B cell (primary cell): ENCODE measurements around the gene MAMLD1. TPM values are rescaled to one million over a fixed set of nuclear protein-coding genes. Genes with fewer than 3 reads are reported as not detected.

Source experiments
- ATAC-seq: fragments of 200-7000 bp; cut with Tn5 transposase; one replicate; pipeline ENCODE4 v1.10.0; 2021; ENCODE audit warnings: low read depth, mild to moderate bottlenecking, moderate number of reproducible peaks, moderate library complexity
- CTCF ChIA-PET: fragments of 350-600 bp; sonication (Branson Sonifier 250); formaldehyde crosslinking; loops from one replicate; lab custom pipeline; 2021; ENCODE audit warnings: antibody characterized with exemption, inconsistent platforms; lab: Charles Lee
- POLR2A ChIA-PET: fragments of 350-600 bp; sonication (Branson Sonifier 250); formaldehyde crosslinking; loops from one replicate; lab custom pipeline; 2021; ENCODE audit warnings: antibody characterized with exemption; lab: Charles Lee
- DNase-seq: peaks from one replicate; pipeline ENCODE4 v3.0.0; 2013
- H2AFZ ChIP-seq: 2 replicates; pipeline ENCODE4 v1.6.1; 2012; ENCODE audit warnings: mild to moderate bottlenecking, low read depth, low read length; ENCODE audit not compliant: insufficient read depth, poor library complexity, severe bottlenecking
- H3K27ac ChIP-seq, 2 donors: 1 replicate in 1 of 2; 2 replicates in 1 of 2; pipeline ENCODE4 v1.5.1; 2012 to 2013; ENCODE audit warnings: low read length in 2 of 2, mild to moderate bottlenecking in 2 of 2, moderate library complexity in 1 of 2
- H3K27me3 ChIP-seq, 4 experiments: fragments of 200-600 bp in 1 of 4; sonication (generic) in 1 of 4; replicated peaks in 1 of 4; 1 replicate in 2 of 4; 2 replicates in 2 of 4; pipeline versions ENCODE4 v1.6.1 to v1.7.0; 2013 to 2016; ENCODE audit warnings: low read length in 3 of 4, mild to moderate bottlenecking in 2 of 4, mixed read lengths in 1 of 4, moderate library complexity in 1 of 4; ENCODE audit not compliant: insufficient read depth in 4 of 4, control insufficient read depth in 3 of 4; ENCODE audit errors: control extremely low read depth in 1 of 4
- H3K36me3 ChIP-seq, 2 experiments: replicated peaks in 1 of 2; 1 replicate in 1 of 2; 2 replicates in 1 of 2; pipeline versions ENCODE4 v1.6.1 to v1.7.1; 2013; ENCODE audit warnings: low read length in 1 of 2; ENCODE audit not compliant: insufficient read depth in 2 of 2, control insufficient read depth in 1 of 2; ENCODE audit errors: control extremely low read depth in 1 of 2, extremely low read depth in 1 of 2
- H3K4me1 ChIP-seq, 2 donors: fragments of 200-600 bp in 1 of 2; sonication (generic) in 1 of 2; 1 replicate in 1 of 2; 2 replicates in 1 of 2; pipeline versions ENCODE4 v1.5.1 to v1.6.1; 2013 to 2017; ENCODE audit warnings: low read length in 2 of 2; ENCODE audit not compliant: control insufficient read depth in 2 of 2, insufficient read depth in 2 of 2
- H3K4me2 ChIP-seq: replicated peaks from 2 replicates; pipeline ENCODE3; 2012; ENCODE audit warnings: mild to moderate bottlenecking, low read depth, low read length; ENCODE audit not compliant: poor library complexity, severe bottlenecking
- H3K4me3 ChIP-seq, 5 experiments: fragments of 200-600 bp in 1 of 5; sonication (generic) in 1 of 5; 1 replicate in 3 of 5; 2 replicates in 2 of 5; pipeline versions ENCODE4 v1.5.1 to v1.7.0; 2011 to 2016; ENCODE audit warnings: low read length in 4 of 5, mild to moderate bottlenecking in 4 of 5, low read depth in 2 of 5, control low read depth in 1 of 5, moderate library complexity in 1 of 5; ENCODE audit not compliant: insufficient read depth in 1 of 5; ENCODE audit errors: control extremely low read depth in 1 of 5, extremely low read depth in 1 of 5
- H3K79me2 ChIP-seq: fragments of 200-600 bp; sonication (generic); one replicate; pipeline ENCODE4 v1.6.0; 2016; ENCODE audit warnings: low read length; ENCODE audit not compliant: control insufficient read depth, insufficient read depth
- H3K9ac ChIP-seq: fragments of 200-600 bp; sonication (generic); 2 replicates; pipeline ENCODE4 v1.6.1; 2017; ENCODE audit warnings: mild to moderate bottlenecking, low read length, moderate library complexity
- H3K9me3 ChIP-seq, 3 donors: one replicate each; pipeline versions ENCODE4 v1.6.1 to v1.7.1; 2013; ENCODE audit warnings: low read length in 2 of 3; ENCODE audit not compliant: control insufficient read depth in 2 of 3, insufficient read depth in 1 of 3; ENCODE audit errors: control extremely low read depth in 1 of 3
- H4K20me1 ChIP-seq: 2 replicates; pipeline ENCODE4 v1.6.0; 2012; ENCODE audit warnings: mild to moderate bottlenecking, low read length; ENCODE audit not compliant: insufficient read depth, control insufficient read depth, poor library complexity, severe bottlenecking
- H3K27ac Mint-ChIP-seq: one replicate; pipeline ENCODE4 v1.8.0; 2021; ENCODE audit warnings: mixed read lengths
- H3K27me3 Mint-ChIP-seq: one replicate; pipeline ENCODE4 v1.8.0; 2021; ENCODE audit warnings: mixed read lengths
- H3K4me1 Mint-ChIP-seq: one replicate; pipeline ENCODE4 v1.8.0; 2021; ENCODE audit warnings: mixed read lengths
- H3K4me3 Mint-ChIP-seq: one replicate; pipeline ENCODE4 v1.8.0; 2021; ENCODE audit warnings: mixed read lengths
- H3K9me3 Mint-ChIP-seq: one replicate; pipeline ENCODE4 v1.8.0; 2022; ENCODE audit warnings: mixed read lengths; ENCODE audit not compliant: insufficient read depth
- EZH2 ChIP-seq: IDR thresholded peaks from 2 replicates; pipeline ENCODE4 v1.6.1; 2012; ENCODE audit warnings: borderline replicate concordance, low read depth, mild to moderate bottlenecking, moderate library complexity, low read length; ENCODE audit not compliant: insufficient read depth, poor library complexity, severe bottlenecking
- WGBS: methylation state at CpG from one replicate; pipeline ENCODE4 v1.1.5; 2013; ENCODE audit warnings: missing lambda C conversion rate; ENCODE audit not compliant: insufficient coverage; 5-methylcytosine and 5-hydroxymethylcytosine counted together
- intact Hi-C: fragments of 100-400 bp; cut with micrococcal nuclease; formaldehyde crosslinking; loops from one replicate; pipeline ENCODE4 v1.10.0; 2022
- polyA plus RNA-seq: library from polyadenylated mRNA; depleted of rRNA; stranded (reverse); fragments of >200 nt; gene quantifications from 2 replicates; pipeline ENCODE4 v1.2.3, GENCODE V29; 2012
- total RNA-seq, 2 donors: library from RNA; stranded (reverse); fragments of 120-200 nt in 1 of 2; gene quantifications; 1 replicate in 1 of 2; 2 replicates in 1 of 2; pipeline versions ENCODE4 v1.2.3 to v1.2.4, GENCODE V29; 2013 to 2022
- TF ChIP-seq, protein P1 (sequence below): fragments of 200-600 bp; IDR thresholded peaks from one replicate; pipeline ENCODE4 v1.8.0; 2022; ENCODE audit warnings: antibody characterized with exemption, mild to moderate bottlenecking

MAMLD1 gene
- total and polyA plus RNA-seq, 2 donors (not counting 1 experiment from before 2014, with no cell fraction given): 1.4 to 1.9 TPM

DNA sequence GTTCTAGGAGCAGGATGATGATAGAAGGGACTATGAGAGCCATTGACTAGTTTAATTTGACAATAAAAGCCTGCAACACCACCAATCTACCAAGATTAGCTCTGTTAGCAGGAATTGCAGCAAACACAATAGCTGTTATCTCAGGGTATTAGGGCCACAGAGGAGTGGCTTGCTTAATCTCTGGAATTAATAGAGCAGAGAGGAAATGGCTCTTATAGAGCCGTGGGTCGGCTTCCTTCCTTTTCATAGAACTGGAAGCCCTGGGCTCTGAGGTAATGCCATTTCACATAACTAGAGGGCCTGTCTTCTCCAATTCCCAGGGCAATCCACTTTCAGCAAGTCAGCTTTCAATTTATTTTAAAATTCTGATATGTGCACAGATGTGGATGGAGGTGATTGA lies 83.0 kb downstream of the MAMLD1 start:
- Mint-ChIP-seq H3K4me1 (no peaks in the 10 kb centered on the region), H3K27ac (no peak overlapping the region), H3K27me3 (no peaks in the 10 kb centered on the region), H3K9me3 (no peaks in the 10 kb centered on the region), H3K4me3 (no peak overlapping the region)
- Histone ChIP-seq H3K9me3 (no peaks in the 10 kb centered on the region), H3K27ac (no peak overlapping the region), H3K9ac (no peak overlapping the region), H2AFZ (no peak overlapping the region), H3K4me3 (no peak overlapping the region), H3K27me3 (no peaks in the 10 kb centered on the region), H3K4me1 (no peaks in the 10 kb centered on the region), H4K20me1 (no peaks in the 10 kb centered on the region), H3K79me2 (no peaks in the 10 kb centered on the region), H3K36me3 (no peaks in the 10 kb centered on the region), H3K4me2 (no peak overlapping the region)
- DNase-seq (no peak), ATAC-seq (no peak)
- ChIA-PET POLR2A (no interaction called here), CTCF (no interaction called here)
- TF ChIP-seq, protein P1, sequence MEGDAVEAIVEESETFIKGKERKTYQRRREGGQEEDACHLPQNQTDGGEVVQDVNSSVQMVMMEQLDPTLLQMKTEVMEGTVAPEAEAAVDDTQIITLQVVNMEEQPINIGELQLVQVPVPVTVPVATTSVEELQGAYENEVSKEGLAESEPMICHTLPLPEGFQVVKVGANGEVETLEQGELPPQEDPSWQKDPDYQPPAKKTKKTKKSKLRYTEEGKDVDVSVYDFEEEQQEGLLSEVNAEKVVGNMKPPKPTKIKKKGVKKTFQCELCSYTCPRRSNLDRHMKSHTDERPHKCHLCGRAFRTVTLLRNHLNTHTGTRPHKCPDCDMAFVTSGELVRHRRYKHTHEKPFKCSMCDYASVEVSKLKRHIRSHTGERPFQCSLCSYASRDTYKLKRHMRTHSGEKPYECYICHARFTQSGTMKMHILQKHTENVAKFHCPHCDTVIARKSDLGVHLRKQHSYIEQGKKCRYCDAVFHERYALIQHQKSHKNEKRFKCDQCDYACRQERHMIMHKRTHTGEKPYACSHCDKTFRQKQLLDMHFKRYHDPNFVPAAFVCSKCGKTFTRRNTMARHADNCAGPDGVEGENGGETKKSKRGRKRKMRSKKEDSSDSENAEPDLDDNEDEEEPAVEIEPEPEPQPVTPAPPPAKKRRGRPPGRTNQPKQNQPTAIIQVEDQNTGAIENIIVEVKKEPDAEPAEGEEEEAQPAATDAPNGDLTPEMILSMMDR: no peak
- WGBS: no CpG with 5 or more reads among the region's 2 CpGs
- intact Hi-C loops: no loop called here

DNA sequence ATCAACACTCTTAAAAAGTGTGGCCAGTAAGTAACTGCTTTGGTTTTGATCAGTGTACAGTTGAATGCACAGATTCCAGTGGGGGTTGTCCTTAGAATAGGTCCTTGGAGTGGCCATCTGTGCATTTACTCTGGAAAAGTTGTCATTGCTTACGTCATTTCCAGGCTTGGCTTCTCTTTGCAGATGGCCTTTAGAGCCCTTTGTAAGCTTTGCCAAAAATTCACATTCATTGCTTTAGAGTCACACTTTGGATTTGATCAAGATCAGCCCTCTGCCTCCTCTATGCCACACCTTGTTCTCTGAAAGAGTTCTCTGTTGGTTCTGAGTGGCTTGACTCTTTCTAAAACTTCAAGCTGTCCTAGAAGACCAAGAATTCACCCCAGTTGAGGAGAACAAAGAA lies 83.9 kb downstream of the MAMLD1 start:
- ATAC-seq (no peak), DNase-seq (no peak)
- H3K4me2 ChIP-seq: no peak overlapping the region
- H3K27me3 ChIP-seq: no peaks in the 10 kb centered on the region
- no peaks in the 10 kb centered on the region for H3K9me3 ChIP-seq
- H3K27ac ChIP-seq: no peak overlapping the region
- WGBS: no CpG with 5 or more reads among the region's 1 CpG
- no peak overlapping the region for H3K9ac ChIP-seq
- ChIA-PET CTCF (no interaction called here), POLR2A (no interaction called here)
- no peaks in the 10 kb centered on the region for H3K36me3 ChIP-seq
- no peak overlapping the region for H3K4me3 ChIP-seq
- no peak overlapping the region for H2AFZ ChIP-seq
- H3K4me1 Mint-ChIP-seq: no peaks in the 10 kb centered on the region
- no peaks in the 10 kb centered on the region for H3K9me3 Mint-ChIP-seq
- H3K4me3 Mint-ChIP-seq: no peak overlapping the region
- no peak for TF ChIP-seq EZH2
- TF ChIP-seq, protein P1: no peak
- H3K27me3 Mint-ChIP-seq: no peaks in the 10 kb centered on the region
- intact Hi-C loops: no loop called here
- no peaks in the 10 kb centered on the region for H3K4me1 ChIP-seq
- no peaks in the 10 kb centered on the region for H4K20me1 ChIP-seq
- no peak overlapping the region for H3K27ac Mint-ChIP-seq
- H3K79me2 ChIP-seq: no peaks in the 10 kb centered on the region
